ENCODE results near the gene KRT34.

The KRT34 gene

DNA sequence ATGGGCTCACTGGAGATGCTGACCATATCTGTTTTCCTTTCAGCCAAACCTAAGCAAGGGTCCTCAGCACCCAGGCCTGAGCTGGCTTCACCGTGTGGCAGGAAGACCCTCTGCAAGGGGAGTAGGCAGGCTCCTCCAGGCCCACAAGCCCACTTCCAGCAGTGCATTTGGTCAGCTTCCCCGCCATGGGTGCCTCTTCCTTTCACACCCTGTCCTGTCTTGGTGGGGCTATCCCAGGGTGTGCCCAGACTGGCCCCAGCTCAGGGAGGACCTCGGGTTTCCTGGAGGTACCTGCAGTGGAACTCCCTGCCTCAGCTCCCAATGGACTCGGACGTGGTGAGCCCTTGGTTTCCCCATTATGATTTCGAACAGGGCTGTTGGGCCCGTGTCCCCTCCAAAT, 53.9 kb downstream of the KRT34 start:
- DNase-seq (ENCODE audit: low read depth): no peak
- H3K4me3 ChIP-seq (ENCODE audit: low read depth, low read length): no peak overlapping the region

More for the DNA sequence above, 53.9 kb downstream of the KRT34 start:
- no peak for TF ChIP-seq CTCF (IDR thresholded peaks at IDR 0.05; ENCODE audit: insufficient read depth, low read depth, low read length, missing control alignments)

Data from GM12865 (cell line).